Measurements from ENCODE around the gene AHCY. TPM values are rescaled to one million over a fixed set of nuclear protein-coding genes. Genes with fewer than 3 reads are reported as not detected.

The AHCY gene
- total and polyA plus RNA-seq, 2 of the 4 experiments (the other 2 are of a cell fraction): 138 to 210 TPM

GRCh38 chr20:34235875-34236274 lies 67.3 kb downstream of the AHCY start:
- intact Hi-C loops (cut with micrococcal nuclease): no loop called here
- Histone ChIP-seq H3K4me3 (ENCODE audit: insufficient read depth, low read depth, low read length) (no peak overlapping the region), H2BK20ac (ENCODE audit: low read depth, low read length) (no peak overlapping the region), H3K27ac (ENCODE audit: insufficient read depth, low read length) (no peak overlapping the region), H2AFZ (replicated peaks; ENCODE audit: low read length, poor library complexity) (no peak overlapping the region), H3K27me3 (ENCODE audit: control insufficient read depth, insufficient read depth, low read length) (peaks cover 23% of the 10 kb centered on the region), H3K4me2 (ENCODE audit: low read depth, low read length) (no peak overlapping the region), H2AK5ac (ENCODE audit: low read depth, low read length) (no peak overlapping the region), H2BK5ac (ENCODE audit: low read depth, low read length, poor library complexity, severe bottlenecking) (no peak overlapping the region), H3K56ac (ENCODE audit: extremely low read depth, insufficient read depth, low read length) (no peak overlapping the region), H3K4ac (ENCODE audit: low read depth, low read length) (no peak overlapping the region), H3K36me3 (ENCODE audit: control insufficient read depth, insufficient read depth, low read length) (no peaks in the 10 kb centered on the region), H2BK120ac (ENCODE audit: low read depth, low read length) (no peak overlapping the region), H4K91ac (ENCODE audit: insufficient read depth, low read depth, low read length) (no peak overlapping the region), H3K79me1 (ENCODE audit: low read depth in 1 of 2, low read length in 2 of 2) (no peaks in the 10 kb centered on the region), H3K9me3 (ENCODE audit: control insufficient read depth, insufficient read depth, low read length) (peaks cover 8% of the 10 kb centered on the region), H2AK9ac (replicated peaks; ENCODE audit: low read depth, low read length, poor library complexity) (no peak overlapping the region), H2BK15ac (ENCODE audit: low read depth, low read length) (no peak overlapping the region), H3K23ac (ENCODE audit: low read depth, low read length) (no peak overlapping the region), H4K5ac (ENCODE audit: low read depth, low read length) (no peak overlapping the region), H3K9me1 (ENCODE audit: insufficient read depth, low read length) (no peaks in the 10 kb centered on the region), H3K14ac (replicated peaks; ENCODE audit: low read depth, low read length) (no peak overlapping the region), H4K8ac (ENCODE audit: low read depth in 2 of 2, low read length in 2 of 2) (no peak overlapping the region), H3K9ac (ENCODE audit: low read depth, low read length) (no peak overlapping the region), H4K20me1 (ENCODE audit: insufficient read depth, low read length) (no peaks in the 10 kb centered on the region), H3K18ac (ENCODE audit: low read depth, low read length) (no peak overlapping the region), H3K4me1 (ENCODE audit: control insufficient read depth, insufficient read depth, low read length) (no peaks in the 10 kb centered on the region)
- WGBS, 2 experiments (ENCODE audit: extremely low coverage in 2 of 2, insufficient read length in 1 of 2): 100% methylated on average over 1 of the region's 2 CpGs; no CpG with 5 or more reads in 1 of the 2 experiments
- ChIA-PET POLR2A (ENCODE audit: unreplicated experiment) (no interaction called here), CTCF (no interaction called here)
- ATAC-seq (ENCODE audit: low read depth) (no peak), DNase-seq (no peak)
- BruUV-seq (replicated peaks): no TSS peak
- dilution Hi-C loops (cut with HindIII; ENCODE audit: low sequenced_read_pairs, unreplicated experiment): no loop called here
- TF ChIP-seq RFX5 (IDR thresholded peaks at IDR 0.05; ENCODE audit: low read depth, low read length): no peak
- in situ Hi-C loops (cut with MboI; ENCODE audit: low sequenced_read_pairs): no loop called here

All from IMR-90 (cell line).